GM23248 (cell line): ENCODE data around the gene SCAF11. TPM values are rescaled to one million over a fixed set of nuclear protein-coding genes. Genes with fewer than 3 reads are reported as not detected.

ENCODE experiments used
- DNase-seq: peaks from one replicate; pipeline ENCODE4 v3.0.0-alpha.2; 2015
- H2AFZ ChIP-seq: fragments of 200-600 bp; sonication (generic); 2 replicates; pipeline ENCODE4 v1.6.1; 2016; ENCODE audit warnings: antibody characterized with exemption
- H3F3A ChIP-seq: fragments of 200-600 bp; sonication (generic); 2 replicates; pipeline ENCODE4 v1.6.1; 2016; ENCODE audit warnings: mild to moderate bottlenecking, antibody characterized with exemption, mixed run types; ENCODE audit not compliant: insufficient read depth
- H3K27ac ChIP-seq: fragments of 200-600 bp; sonication (generic); 2 replicates; pipeline ENCODE4 v1.5.1; 2016; ENCODE audit warnings: mild to moderate bottlenecking
- H3K27me3 ChIP-seq: fragments of 200-600 bp; sonication (generic); replicated peaks from 2 replicates; pipeline ENCODE4 v1.6.1; 2016; ENCODE audit warnings: mild to moderate bottlenecking; ENCODE audit not compliant: insufficient read depth
- H3K36me3 ChIP-seq: fragments of 200-600 bp; sonication (generic); 2 replicates; pipeline ENCODE4 v1.6.1; 2016; ENCODE audit warnings: low read depth, mild to moderate bottlenecking
- H3K4me1 ChIP-seq: fragments of 200-600 bp; sonication (generic); 2 replicates; pipeline ENCODE4 v1.6.1; 2016; ENCODE audit warnings: mild to moderate bottlenecking; ENCODE audit not compliant: insufficient read depth
- H3K4me2 ChIP-seq: fragments of 200-600 bp; sonication (generic); one replicate; pipeline ENCODE4 v1.6.1; 2016; ENCODE audit warnings: mild to moderate bottlenecking; ENCODE audit not compliant: unreplicated experiment
- H3K4me3 ChIP-seq: fragments of 200-600 bp; sonication (generic); 2 replicates; pipeline ENCODE4 v1.5.1; 2016; ENCODE audit warnings: mild to moderate bottlenecking
- H3K79me2 ChIP-seq: fragments of 200-600 bp; sonication (generic); 2 replicates; pipeline ENCODE4 v1.6.1; 2016; ENCODE audit warnings: mild to moderate bottlenecking; ENCODE audit not compliant: insufficient read depth
- H3K9ac ChIP-seq: fragments of 200-600 bp; sonication (generic); 2 replicates; pipeline ENCODE4 v1.6.1; 2016; ENCODE audit warnings: mild to moderate bottlenecking
- H3K9me2 ChIP-seq: fragments of 200-600 bp; sonication (generic); 2 replicates; pipeline ENCODE4 v1.6.1; 2016; ENCODE audit warnings: mixed run types, mild to moderate bottlenecking, moderate library complexity; ENCODE audit not compliant: insufficient read depth
- H3K9me3 ChIP-seq: fragments of 200-600 bp; sonication (generic); one replicate; pipeline ENCODE4 v1.6.1; 2017; ENCODE audit warnings: low read depth
- H4K20me1 ChIP-seq: fragments of 200-600 bp; sonication (generic); 2 replicates; pipeline ENCODE4 v1.6.0; 2016; ENCODE audit not compliant: insufficient read depth
- EZH2 ChIP-seq: fragments of 200-600 bp; sonication (generic); IDR thresholded peaks from 2 replicates; pipeline ENCODE4 v1.6.1; 2018; ENCODE audit warnings: antibody characterized with exemption, mild to moderate bottlenecking; ENCODE audit not compliant: insufficient read depth, poor library complexity, severe bottlenecking
- EZH2phosphoT487 ChIP-seq: fragments of 200-600 bp; sonication (generic); IDR thresholded peaks from 2 replicates; pipeline ENCODE4 v1.6.1; 2018; ENCODE audit warnings: antibody characterized with exemption, moderate library complexity, mild to moderate bottlenecking, low read depth; ENCODE audit not compliant: insufficient read depth
- WGBS, 2 experiments: methylation state at CpG; one replicate each; pipeline ENCODE4 v1.1.6; 2015 to 2017; ENCODE audit warnings: low lambda C conversion rate in 2 of 2, low coverage in 1 of 2; ENCODE audit errors: missing lambda C conversion rate in 2 of 2; 5-methylcytosine and 5-hydroxymethylcytosine counted together
- in situ Hi-C: fragments of 300-500 bp; cut with MboI; formaldehyde crosslinking; loops from 2 replicates; pipeline ENCODE4 v1.15.0; 2020
- polyA plus RNA-seq: library from polyadenylated mRNA; unstranded; fragments of >200 nt; fragmentation: Nextera tagmentation; extraction: Ambion mirVana; gene quantifications from 2 replicates; pipeline ENCODE4 v1.2.1, GENCODE V29; 2016
- total RNA-seq: library from RNA; depleted of rRNA; stranded (reverse); fragments of >200 nt; shearing (Covaris generic); gene quantifications from 2 replicates; pipeline ENCODE4 v1.2.3, GENCODE V29; 2014

SCAF11 gene
- total and polyA plus RNA-seq, 2 experiments from 2014 or later, result 70.5 to 88.1 TPM

- DNase-seq, result no peak
- H3K79me2 ChIP-seq, result peaks cover 58% of the 10 kb centered on the region
- H4K20me1 ChIP-seq, result no peaks in the 10 kb centered on the region
- 26 to 59% methylated on average over 1 of the region's 1 CpG for WGBS, 2 experiments
- 0 out of 2 replicates have a peak, but pooled peaks cover 10% of the 10 kb centered on the region for H3F3A ChIP-seq
- in situ Hi-C loops, result no loop called here
- H3K4me3 ChIP-seq, result no peak overlapping the region
- no peaks in the 10 kb centered on the region for H3K27me3 ChIP-seq
- H3K4me2 ChIP-seq, result no peak overlapping the region
- no peaks in the 10 kb centered on the region; the same call in 1 of the 2 replicates for H3K9me2 ChIP-seq
- H2AFZ ChIP-seq, result no peak overlapping the region
- no peaks in the 10 kb centered on the region for H3K9me3 ChIP-seq
- no peak overlapping the region for H3K27ac ChIP-seq
- H3K9ac ChIP-seq, result no peak overlapping the region
- peaks cover 62% of the 10 kb centered on the region for H3K36me3 ChIP-seq
- H3K4me1 ChIP-seq, result no peaks in the 10 kb centered on the region
- no peak for TF ChIP-seq EZH2
- no peak for TF ChIP-seq EZH2phosphoT487
Measured at GRCh38 chr12:45934956-45935355, 55.4 kb downstream of the SCAF11 start.

- Histone ChIP-seq H3K4me1 (no peaks in the 10 kb centered on the region), H3K9ac (no peak overlapping the region), H3K9me2 (no peaks in the 10 kb centered on the region), H3F3A (0 out of 2 replicates have a peak, but pooled peaks cover 10% of the 10 kb centered on the region), H3K4me2 (no peak overlapping the region), H3K36me3 (peaks cover 56% of the 10 kb centered on the region), H2AFZ (no peak overlapping the region), H4K20me1 (no peaks in the 10 kb centered on the region), H3K9me3 (no peaks in the 10 kb centered on the region), H3K79me2 (peaks cover 47% of the 10 kb centered on the region), H3K4me3 (no peak overlapping the region), H3K27me3 (no peaks in the 10 kb centered on the region), H3K27ac (no peak overlapping the region)
- TF ChIP-seq EZH2phosphoT487, result no peak
- TF ChIP-seq EZH2, result no peak
- in situ Hi-C loops, result no loop called here
- DNase-seq, result no peak
- WGBS, 2 experiments, result 57 to 73% methylated on average over 2 of the region's 2 CpGs
Measured at GRCh38 chr12:45933504-45933903, 56.9 kb downstream of the SCAF11 start.

GRCh38 chr12:45930369-45930768 lies 60.0 kb downstream of the SCAF11 start:
- DNase-seq, result no peak
- H3K79me2 ChIP-seq, result peaks cover 26% of the 10 kb centered on the region; the same call in 1 of the 2 replicates
- H3K9ac ChIP-seq, result no peak overlapping the region
- H3K9me2 ChIP-seq, result no peaks in the 10 kb centered on the region
- TF ChIP-seq EZH2, result no peak
- TF ChIP-seq EZH2phosphoT487, result no peak
- no peaks in the 10 kb centered on the region for H4K20me1 ChIP-seq
- H3K9me3 ChIP-seq, result no peaks in the 10 kb centered on the region
- no peak overlapping the region for H3K4me2 ChIP-seq
- H3K36me3 ChIP-seq, result peaks cover 74% of the 10 kb centered on the region
- H2AFZ ChIP-seq, result no peak overlapping the region
- H3K27ac ChIP-seq, result no peak overlapping the region
- no peaks in the 10 kb centered on the region for H3K27me3 ChIP-seq
- H3K4me1 ChIP-seq, result no peaks in the 10 kb centered on the region
- in situ Hi-C loops, result no loop called here
- H3F3A ChIP-seq, result 0 out of 2 replicates have a peak, but pooled peaks cover 15% of the 10 kb centered on the region
- 86 to 91% methylated on average over 3 of the region's 3 CpGs for WGBS, 2 experiments
- no peak overlapping the region for H3K4me3 ChIP-seq

- Histone ChIP-seq H2AFZ (no peak overlapping the region), H3K4me2 (no peak overlapping the region), H3F3A (0 out of 2 replicates have a peak, but pooled peaks cover 6% of the 10 kb centered on the region), H3K27me3 (no peaks in the 10 kb centered on the region), H3K9ac (no peak overlapping the region), H3K27ac (no peak overlapping the region), H3K4me3 (no peak overlapping the region), H3K4me1 (no peaks in the 10 kb centered on the region), H3K36me3 (peaks cover 73% of the 10 kb centered on the region), H4K20me1 (no peaks in the 10 kb centered on the region), H3K9me2 (no peaks in the 10 kb centered on the region), H3K79me2 (0 out of 2 replicates have a peak, but pooled peaks cover 7% of the 10 kb centered on the region), H3K9me3 (no peaks in the 10 kb centered on the region)
- DNase-seq, result no peak
- TF ChIP-seq EZH2 (no peak), EZH2phosphoT487 (no peak)
- WGBS, 2 experiments, result 95 to 100% methylated on average over 2 of the region's 2 CpGs
- in situ Hi-C loops, result no loop called here
Measured at GRCh38 chr12:45928309-45928708, 62.1 kb downstream of the SCAF11 start.

- H3K27ac ChIP-seq, result no peak overlapping the region
- H4K20me1 ChIP-seq, result no peaks in the 10 kb centered on the region
- no peak overlapping the region for H3K4me2 ChIP-seq
- peaks cover 30% of the 10 kb centered on the region for H3F3A ChIP-seq
- H3K9me2 ChIP-seq, result no peaks in the 10 kb centered on the region
- H3K4me3 ChIP-seq, result no peak overlapping the region
- peaks cover 8% of the 10 kb centered on the region for H3K4me1 ChIP-seq
- 84 to 91% methylated on average over 3 of the region's 3 CpGs for WGBS, 2 experiments
- H3K9me3 ChIP-seq, result no peaks in the 10 kb centered on the region
- H3K27me3 ChIP-seq, result no peaks in the 10 kb centered on the region
- DNase-seq, result peak; percentile 13
- no peak overlapping the region for H2AFZ ChIP-seq
- no peak for TF ChIP-seq EZH2
- TF ChIP-seq EZH2phosphoT487, result no peak
- H3K36me3 ChIP-seq, result peaks cover 48% of the 10 kb centered on the region
- no peak overlapping the region for H3K9ac ChIP-seq
- no peaks in the 10 kb centered on the region for H3K79me2 ChIP-seq
- in situ Hi-C loops, result no loop called here
Measured at GRCh38 chr12:45918818-45919217, 71.6 kb downstream of the SCAF11 start.
